Osteocyte (in vitro differentiated cells): ENCODE measurements around the gene SYNPO2. TPM values are rescaled to one million over a fixed set of nuclear protein-coding genes. Genes with fewer than 3 reads are reported as not detected.

Source experiments
- DNase-seq: peaks from one replicate; pipeline ENCODE4 v3.0.0; 2021; ENCODE audit warnings: mixed read lengths; ENCODE audit not compliant: unreplicated experiment; ENCODE audit errors: extremely low spot score
- H3K27ac Mint-ChIP-seq: one replicate; pipeline ENCODE4 v1.8.0; 2021; ENCODE audit warnings: mild to moderate bottlenecking, mixed read lengths; ENCODE audit not compliant: unreplicated experiment
- H3K27me3 Mint-ChIP-seq: one replicate; pipeline ENCODE4 v1.8.0; 2021; ENCODE audit warnings: mixed read lengths; ENCODE audit not compliant: unreplicated experiment
- H3K36me3 Mint-ChIP-seq: one replicate; pipeline ENCODE4 v1.8.0; 2021; ENCODE audit warnings: mixed read lengths; ENCODE audit not compliant: unreplicated experiment
- H3K4me1 Mint-ChIP-seq: one replicate; pipeline ENCODE4 v1.8.0; 2021; ENCODE audit warnings: mixed read lengths; ENCODE audit not compliant: unreplicated experiment
- H3K4me3 Mint-ChIP-seq: one replicate; pipeline ENCODE4 v1.8.0; 2021; ENCODE audit warnings: mild to moderate bottlenecking, moderate library complexity, mixed read lengths; ENCODE audit not compliant: unreplicated experiment
- H3K9me3 Mint-ChIP-seq: one replicate; pipeline ENCODE4 v1.8.0; 2021; ENCODE audit warnings: mixed read lengths; ENCODE audit not compliant: unreplicated experiment
- total RNA-seq: library from RNA; stranded (reverse); gene quantifications from 2 replicates; pipeline ENCODE4 v1.2.1, GENCODE V29; 2021
- TF ChIP-seq, protein P1 (sequence below): fragments of 200-600 bp; sonication (generic); IDR thresholded peaks from 2 replicates; pipeline ENCODE4 v1.5.0; 2021; ENCODE audit warnings: antibody characterized with exemption, mild to moderate bottlenecking, moderate library complexity

Gene SYNPO2
- total RNA-seq, 1 donor from 2014 or later = 4.1 TPM

DNA sequence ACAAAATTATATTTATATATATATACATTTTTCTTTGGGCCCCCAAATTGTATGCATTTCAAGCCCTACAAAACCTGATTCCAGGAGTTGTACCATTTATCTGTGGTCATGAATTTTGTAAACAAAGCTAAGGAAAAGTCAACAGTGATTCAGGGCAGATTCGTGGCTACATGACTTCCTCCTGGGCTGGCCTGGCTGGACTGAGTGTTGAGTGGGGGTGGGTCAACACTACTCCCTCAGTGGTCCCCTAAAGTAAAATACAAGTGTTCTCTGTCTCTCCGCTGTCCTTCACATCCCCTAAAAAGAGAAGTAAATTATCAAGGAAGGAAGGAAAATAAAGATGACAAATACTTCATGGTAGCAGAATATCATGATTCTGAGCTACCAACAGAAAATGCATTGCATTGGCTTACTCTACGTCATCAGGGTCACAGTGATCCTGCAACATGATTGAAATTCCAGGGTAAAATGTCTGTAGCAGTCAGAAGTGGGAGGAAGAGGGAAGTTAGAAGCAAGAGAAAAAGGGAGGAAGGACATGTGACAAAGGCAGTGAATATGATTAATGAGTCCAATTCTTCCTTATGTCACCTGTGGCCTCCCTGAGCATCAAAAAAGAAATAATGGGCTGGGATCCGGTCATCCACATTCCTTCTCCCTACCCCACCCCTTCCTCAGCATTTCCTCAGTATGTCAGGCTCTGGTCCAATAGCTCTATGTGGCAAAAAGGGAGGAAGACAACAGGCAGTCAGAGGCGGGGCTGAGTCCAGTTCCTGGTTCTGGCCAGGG lies 204.6 kb downstream of the SYNPO2 start:
- H3K4me1 Mint-ChIP-seq = no peaks in the 10 kb centered on the region
- DNase-seq = no peak
- H3K9me3 Mint-ChIP-seq = peaks cover 8% of the 10 kb centered on the region
- H3K27ac Mint-ChIP-seq = no peak overlapping the region
- no peak overlapping the region for H3K4me3 Mint-ChIP-seq
- TF ChIP-seq, protein P1, sequence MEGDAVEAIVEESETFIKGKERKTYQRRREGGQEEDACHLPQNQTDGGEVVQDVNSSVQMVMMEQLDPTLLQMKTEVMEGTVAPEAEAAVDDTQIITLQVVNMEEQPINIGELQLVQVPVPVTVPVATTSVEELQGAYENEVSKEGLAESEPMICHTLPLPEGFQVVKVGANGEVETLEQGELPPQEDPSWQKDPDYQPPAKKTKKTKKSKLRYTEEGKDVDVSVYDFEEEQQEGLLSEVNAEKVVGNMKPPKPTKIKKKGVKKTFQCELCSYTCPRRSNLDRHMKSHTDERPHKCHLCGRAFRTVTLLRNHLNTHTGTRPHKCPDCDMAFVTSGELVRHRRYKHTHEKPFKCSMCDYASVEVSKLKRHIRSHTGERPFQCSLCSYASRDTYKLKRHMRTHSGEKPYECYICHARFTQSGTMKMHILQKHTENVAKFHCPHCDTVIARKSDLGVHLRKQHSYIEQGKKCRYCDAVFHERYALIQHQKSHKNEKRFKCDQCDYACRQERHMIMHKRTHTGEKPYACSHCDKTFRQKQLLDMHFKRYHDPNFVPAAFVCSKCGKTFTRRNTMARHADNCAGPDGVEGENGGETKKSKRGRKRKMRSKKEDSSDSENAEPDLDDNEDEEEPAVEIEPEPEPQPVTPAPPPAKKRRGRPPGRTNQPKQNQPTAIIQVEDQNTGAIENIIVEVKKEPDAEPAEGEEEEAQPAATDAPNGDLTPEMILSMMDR = no peak
- H3K36me3 Mint-ChIP-seq = no peaks in the 10 kb centered on the region
- no peaks in the 10 kb centered on the region for H3K27me3 Mint-ChIP-seq

DNA sequence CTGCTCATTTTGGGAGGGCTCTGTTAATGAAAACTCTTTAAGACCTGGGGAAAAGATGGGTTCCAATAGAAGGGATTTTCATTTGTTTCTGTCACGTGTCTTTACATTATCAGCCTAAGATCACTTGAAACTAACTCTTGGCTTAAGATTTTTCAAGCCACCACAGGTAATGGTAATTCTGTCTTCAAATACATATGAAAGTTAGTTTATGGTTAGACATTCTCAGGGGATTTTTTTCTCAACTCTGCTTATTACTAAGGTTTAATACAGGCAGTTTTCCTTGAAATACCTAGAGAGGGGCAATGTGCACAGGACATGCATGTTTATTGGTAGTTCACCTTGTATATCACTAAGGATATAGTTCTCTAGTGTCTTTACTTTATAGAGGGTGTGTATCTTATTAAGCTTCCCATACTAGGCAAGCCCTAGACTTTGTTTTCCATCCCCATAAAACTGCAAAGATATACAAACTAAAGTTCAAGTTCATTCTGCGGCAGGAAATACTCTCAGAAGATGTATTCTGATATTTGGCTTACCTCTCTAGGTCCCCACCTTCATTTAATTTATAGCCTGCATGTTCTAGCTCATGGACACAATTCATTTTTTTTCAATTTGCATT lies 208.7 kb downstream of the SYNPO2 start:
- no peak for DNase-seq
- peaks cover 10% of the 10 kb centered on the region for H3K4me1 Mint-ChIP-seq
- no peaks in the 10 kb centered on the region for H3K27me3 Mint-ChIP-seq
- H3K4me3 Mint-ChIP-seq = no peak overlapping the region
- H3K27ac Mint-ChIP-seq = no peak overlapping the region
- no peaks in the 10 kb centered on the region for H3K36me3 Mint-ChIP-seq
- H3K9me3 Mint-ChIP-seq = no peaks in the 10 kb centered on the region
- TF ChIP-seq, protein P1 = no peak

DNA sequence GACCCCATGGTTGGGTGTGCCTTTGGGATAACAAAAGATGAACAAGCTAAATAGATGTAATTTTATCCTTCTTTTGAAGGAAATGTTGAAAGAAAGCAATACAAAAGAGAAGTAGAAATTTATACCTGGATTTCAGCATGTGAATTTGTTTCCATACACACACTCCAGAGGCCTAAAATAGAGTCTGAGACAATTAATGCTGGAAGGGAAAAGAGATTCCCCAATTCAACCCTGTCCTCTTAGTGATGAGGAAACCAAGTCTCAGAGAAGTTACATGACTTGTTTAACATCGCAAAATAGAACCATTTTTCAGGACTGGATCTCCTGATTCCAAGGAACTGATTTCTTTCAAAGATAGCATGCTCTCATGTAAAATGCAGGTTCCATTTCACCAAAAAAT lies 209.7 kb downstream of the SYNPO2 start:
- no peaks in the 10 kb centered on the region for H3K9me3 Mint-ChIP-seq
- DNase-seq = no peak
- H3K36me3 Mint-ChIP-seq = no peaks in the 10 kb centered on the region
- no peaks in the 10 kb centered on the region for H3K27me3 Mint-ChIP-seq
- H3K27ac Mint-ChIP-seq = no peak overlapping the region
- peaks cover 15% of the 10 kb centered on the region for H3K4me1 Mint-ChIP-seq
- H3K4me3 Mint-ChIP-seq = no peak overlapping the region
- TF ChIP-seq, protein P1 = no peak

DNA sequence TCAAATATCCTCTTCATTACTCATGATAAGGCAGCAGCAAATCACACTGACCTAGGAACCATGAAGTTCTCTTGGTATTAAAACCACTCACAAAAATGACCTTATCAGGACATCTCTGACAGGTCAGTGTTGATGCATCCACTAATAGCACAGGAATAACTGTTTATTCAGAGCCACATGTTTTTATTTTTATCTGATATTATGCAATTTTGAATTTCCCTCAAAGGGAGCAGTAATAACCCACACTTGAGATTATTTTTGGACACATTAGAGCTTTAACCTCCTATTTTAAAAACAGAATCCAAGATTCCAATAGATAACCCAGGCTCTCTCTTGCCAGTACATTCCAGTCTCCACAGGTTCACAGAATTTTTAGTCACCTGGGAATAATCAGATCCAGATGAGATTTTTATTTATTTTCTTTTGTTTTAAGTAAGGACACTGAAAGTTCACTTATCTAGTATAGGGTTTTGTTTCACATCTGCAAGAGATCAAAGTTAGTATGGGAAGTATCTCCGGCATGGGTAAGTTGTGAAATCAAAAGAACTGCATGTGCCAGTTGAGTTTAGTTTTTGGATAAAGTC lies 210.7 kb downstream of the SYNPO2 start:
- no peaks in the 10 kb centered on the region for H3K9me3 Mint-ChIP-seq
- H3K4me3 Mint-ChIP-seq = no peak overlapping the region

More for the DNA sequence above, 210.7 kb downstream of the SYNPO2 start:
- no peak for DNase-seq
- no peaks in the 10 kb centered on the region for H3K36me3 Mint-ChIP-seq
- TF ChIP-seq, protein P1 = no peak
- H3K27me3 Mint-ChIP-seq = no peaks in the 10 kb centered on the region
- peaks cover 22% of the 10 kb centered on the region for H3K4me1 Mint-ChIP-seq
- H3K27ac Mint-ChIP-seq = no peak overlapping the region
